HG02981 (cell line): Measurements from ENCODE around the gene TSPAN9.

Experiments used
- ATAC-seq: cut with Tn5 transposase; IDR thresholded peaks from one replicate; pipeline ENCODE4 v1.9.1; 2021; ENCODE audit warnings: mild to moderate bottlenecking, moderate library complexity; ENCODE audit not compliant: unreplicated experiment

The TSPAN9 gene

GRCh38 chr12:3179731-3180130 lies 102.6 kb downstream of the TSPAN9 start:
- ATAC-seq = no peak

DNA sequence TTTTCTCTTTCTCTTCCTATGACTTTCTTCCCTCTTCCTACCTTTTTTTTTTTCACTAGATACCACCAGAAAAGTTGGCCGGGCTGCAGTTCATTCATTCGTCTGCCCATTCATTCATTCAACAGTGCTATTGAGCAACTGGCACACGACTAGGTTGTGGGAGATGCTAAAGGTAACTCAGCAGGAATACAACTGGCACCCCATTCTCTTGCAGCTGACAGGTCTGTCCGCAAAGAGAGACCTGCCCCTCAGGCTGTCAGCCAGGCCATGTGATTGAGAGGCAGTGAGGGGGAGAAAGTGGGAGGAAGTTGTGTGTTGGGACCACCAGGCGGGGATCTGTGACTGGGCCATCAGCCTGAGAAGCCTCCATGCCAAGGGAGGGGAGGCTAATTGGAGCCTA lies 105.2 kb downstream of the TSPAN9 start:
- ATAC-seq = no peak

DNA sequence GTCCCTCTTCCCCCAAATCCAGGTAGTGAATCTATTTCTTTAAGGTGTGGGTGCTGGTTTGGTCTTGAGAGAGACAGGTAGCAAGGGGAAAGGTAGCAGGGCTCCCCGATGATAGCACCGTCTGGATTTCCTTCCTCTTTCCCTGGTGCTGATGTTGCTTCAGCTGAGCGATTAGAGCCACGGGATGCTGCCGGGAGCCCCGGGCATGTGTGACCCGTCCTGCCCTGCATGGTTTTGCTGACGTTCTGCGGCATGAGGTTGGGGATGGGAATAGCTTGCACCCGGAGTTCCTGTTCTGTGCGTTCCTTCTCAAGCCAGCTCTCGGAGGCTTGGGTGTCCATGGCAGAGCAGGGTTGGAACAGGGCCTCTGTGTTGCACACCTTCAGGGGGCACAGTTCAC lies 107.3 kb downstream of the TSPAN9 start:
- no peak for ATAC-seq

DNA sequence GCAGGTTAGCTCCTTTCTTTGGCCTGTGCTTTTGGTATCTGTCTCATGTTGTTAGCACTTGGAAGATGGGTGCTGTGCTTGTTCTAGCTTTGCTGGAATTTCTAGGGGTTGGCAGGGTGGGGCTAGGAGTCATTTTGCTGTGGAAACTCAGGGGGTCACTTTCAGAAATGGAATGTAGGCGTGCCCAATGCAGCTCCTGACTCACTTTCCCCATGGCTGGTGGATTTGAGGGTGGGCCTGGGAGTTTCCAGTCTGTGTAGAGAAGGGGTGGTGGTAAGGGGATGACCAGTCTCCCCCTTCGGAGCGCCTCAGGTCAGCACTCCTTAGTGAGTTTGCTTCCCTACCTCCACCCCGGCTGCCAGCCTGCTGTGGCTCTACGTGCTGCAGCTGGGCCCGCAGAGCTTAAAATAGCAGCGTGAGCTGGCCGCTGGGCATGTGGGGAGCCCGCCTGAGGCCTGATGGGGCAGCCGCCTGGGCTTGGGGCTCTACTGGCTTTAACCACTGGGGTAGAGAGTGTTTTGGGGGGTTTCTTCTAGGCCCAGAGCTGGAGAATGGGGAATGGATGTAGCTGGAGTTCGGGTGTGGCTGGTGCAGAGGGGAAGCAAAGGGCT lies 108.2 kb downstream of the TSPAN9 start:
- no peak for ATAC-seq

- ATAC-seq = no peak
Observed at GRCh38 chr12:3186546-3187215, 109.5 kb downstream of the TSPAN9 start.

DNA sequence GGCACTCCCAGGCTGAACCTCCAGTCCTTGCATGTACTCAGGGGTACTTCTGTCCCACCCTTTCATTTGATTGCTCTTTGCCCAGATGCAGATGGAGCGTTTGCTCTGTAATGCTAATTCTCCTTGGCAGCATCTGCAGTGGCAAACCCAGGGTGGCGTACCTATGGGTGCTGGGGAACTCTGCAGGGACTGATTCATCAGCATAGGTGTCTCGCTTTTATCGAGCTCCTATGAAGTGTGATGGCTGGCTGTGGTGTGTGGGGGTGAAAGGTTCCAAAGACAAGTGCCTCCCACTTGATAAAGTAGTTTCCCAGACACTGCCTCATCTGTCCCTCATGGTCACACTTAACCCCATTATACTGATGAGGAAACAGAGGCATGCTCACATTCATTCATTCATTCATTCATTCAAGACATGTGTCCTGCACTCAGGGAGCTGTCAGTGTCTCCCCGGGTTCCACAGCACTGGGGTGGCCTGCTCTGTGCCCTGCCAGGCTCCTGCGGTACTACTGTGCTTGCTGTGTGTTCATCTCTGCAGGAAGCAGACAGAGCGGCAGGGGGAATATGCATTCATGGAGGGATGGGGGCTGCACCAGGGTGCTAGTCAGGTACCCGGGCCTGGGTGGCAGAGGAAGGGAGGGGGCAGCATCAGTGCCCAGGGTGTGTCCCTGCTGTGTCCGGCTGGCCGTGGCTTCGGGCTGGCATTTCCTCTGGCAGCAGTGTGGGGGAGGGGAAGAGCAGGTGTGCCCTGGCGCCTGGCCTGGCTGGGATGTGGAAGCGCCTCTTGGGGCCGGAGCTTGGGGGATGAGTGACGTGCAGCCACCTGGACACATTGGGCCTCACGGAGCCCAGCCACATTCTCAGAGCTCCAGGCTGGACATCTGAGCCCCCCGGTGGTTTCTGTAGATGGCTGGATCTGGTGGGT lies 110.9 kb downstream of the TSPAN9 start:
- no peak for ATAC-seq

- ATAC-seq = no peak
Observed at GRCh38 chr12:3189282-3189681, 112.1 kb downstream of the TSPAN9 start.

DNA sequence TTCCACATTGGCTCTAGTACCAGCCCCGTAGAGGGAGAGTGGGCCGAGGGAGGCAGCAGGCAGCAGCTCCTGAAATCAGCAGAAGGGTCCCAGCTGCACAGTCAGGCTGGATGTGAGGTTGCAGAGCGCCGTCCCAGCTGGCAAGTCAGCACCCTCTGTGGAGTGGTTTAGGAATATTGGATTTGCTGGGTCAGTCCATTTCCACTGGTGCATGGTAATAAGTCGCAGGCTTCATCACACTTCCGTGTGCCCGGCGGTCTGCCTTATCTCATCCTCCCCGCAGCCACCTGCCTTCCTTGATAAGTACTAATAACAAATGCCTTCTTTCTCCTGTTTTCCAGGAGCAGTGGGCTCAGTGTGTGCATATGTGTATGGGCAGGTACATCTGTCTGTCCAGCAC lies 112.9 kb downstream of the TSPAN9 start:
- ATAC-seq = no peak

DNA sequence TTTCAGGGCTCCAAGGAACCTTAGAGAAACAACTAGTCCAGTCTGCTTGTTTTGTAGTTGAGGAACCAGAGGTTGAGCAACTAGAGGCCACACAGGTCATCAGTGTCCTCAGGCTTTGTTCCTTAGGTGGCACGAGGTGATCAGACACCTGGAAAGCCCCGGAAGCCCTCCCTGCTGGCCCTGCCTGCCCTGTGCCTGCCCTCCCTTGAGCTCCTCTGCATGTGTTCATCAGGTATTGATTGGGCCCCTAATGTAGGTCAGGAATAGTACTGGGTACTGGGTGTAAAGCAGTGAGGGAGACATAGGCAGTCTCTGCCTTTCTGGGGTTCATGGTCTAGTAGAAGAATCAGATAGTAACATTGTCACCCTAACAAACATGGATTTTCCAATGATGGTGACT lies 114.3 kb downstream of the TSPAN9 start:
- ATAC-seq = no peak

GRCh38 chr12:3192221-3192620 lies 115.0 kb downstream of the TSPAN9 start:
- no peak for ATAC-seq

- no peak for ATAC-seq
Observed at GRCh38 chr12:3193131-3193530, 116.0 kb downstream of the TSPAN9 start.

DNA sequence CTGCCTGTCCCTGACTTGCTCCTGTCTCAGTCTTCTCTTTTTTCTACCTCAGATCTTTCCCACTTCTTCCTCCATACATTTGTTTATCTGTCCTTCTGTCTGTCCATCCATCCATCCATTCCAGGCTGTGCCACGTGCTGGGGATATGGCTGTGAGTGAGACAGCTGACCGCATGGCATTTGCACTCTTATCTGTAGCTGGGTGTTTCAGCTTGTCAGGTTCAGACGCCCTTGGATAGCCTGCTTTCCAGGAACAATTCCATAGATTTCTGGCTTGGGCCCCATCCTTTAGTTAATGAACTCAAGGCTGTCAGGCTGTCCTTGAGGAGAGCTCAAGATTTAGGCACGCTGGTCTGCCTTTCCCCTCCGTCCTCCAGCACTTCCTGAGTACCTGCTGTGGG lies 116.6 kb downstream of the TSPAN9 start:
- ATAC-seq = no peak

- no peak for ATAC-seq
Observed at GRCh38 chr12:3195337-3195736, 118.2 kb downstream of the TSPAN9 start.

DNA sequence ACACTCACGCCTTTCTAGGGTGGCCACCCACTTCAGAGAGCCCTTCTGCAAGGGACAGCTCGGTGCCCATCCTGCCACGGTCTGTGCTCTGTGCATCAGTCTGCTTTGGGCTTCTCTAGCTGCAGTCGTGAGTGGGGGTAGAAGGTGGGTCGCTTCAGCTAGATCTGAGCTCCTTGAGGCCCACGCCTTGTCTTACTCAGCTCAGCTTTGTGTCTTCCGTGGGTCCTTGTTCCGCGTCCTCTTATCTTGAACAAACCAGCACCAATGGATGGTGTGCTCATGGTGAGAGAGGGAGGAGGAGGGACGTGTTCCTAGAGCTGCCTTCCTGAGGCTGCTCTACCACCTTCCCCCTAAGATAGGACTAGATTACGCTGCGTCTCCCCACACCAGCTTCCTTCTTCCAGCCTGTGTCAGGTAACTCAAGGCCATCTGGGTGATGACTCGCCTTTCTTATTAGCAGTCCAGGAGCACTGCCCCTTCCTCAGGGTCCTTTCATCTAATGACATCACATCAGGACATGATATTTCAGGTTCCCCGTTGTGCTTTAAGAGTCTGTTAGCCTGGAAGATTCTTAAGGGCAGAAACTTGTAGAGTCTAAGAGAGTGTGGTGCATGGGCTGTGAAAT lies 118.8 kb downstream of the TSPAN9 start:
- no peak for ATAC-seq

- no peak for ATAC-seq
Observed at GRCh38 chr12:3196488-3196887, 119.3 kb downstream of the TSPAN9 start.

DNA sequence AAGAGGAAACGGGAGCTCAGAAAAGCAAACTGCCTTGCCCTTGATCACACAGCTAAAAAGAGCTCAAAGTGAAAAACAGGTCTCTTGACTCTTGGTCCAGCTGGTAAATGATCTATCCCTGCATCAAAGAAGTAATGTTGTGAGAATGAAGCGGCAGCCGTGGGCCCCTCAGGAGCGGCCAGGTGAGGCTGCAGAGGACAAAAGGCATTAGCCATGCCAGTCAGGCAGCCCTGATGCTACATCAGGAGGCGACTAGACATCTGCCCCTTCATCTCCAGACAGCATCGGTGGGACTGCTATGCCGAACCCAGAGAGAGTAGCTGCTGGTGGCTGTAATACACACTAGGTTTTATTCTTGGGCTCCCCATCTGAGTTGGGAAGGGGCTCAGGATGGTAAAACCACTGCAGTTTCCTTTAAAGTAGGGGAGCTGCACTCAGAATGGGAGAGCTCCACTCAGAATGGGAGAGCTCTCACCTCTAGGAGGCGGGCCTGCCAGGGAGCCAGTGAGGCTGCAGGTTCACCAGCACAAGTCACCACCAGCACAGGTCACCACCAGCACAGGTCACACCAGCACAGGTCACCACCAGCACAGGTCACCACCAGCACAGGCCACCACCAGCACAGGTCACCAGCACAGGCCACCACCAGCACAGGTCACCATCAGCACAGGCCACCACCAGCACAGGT lies 120.1 kb downstream of the TSPAN9 start:
- no peak for ATAC-seq

DNA sequence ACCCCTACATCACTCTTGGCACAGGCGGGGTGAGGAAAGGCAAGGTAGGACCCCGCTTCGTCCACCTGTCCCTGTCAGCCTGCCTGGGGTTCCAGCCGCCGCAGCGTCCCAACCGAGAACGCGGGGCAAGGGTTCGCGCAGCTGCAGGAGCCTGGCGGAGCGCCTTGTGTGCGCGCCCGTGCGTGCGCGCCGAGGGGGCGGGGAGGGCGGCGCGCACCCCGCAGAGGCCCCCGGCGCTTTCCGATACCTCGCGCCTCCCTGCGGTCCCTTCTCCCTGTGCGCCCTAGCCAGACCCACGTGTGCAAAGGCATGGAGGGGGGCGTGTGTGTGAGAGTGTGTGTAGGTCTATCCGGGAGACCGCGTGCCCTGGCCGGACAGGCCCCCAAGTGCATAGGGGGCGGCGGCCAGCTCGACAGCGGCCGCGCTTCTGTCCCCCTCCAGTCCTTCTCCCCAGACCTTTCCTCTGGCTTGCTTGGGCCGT lies 122.4 kb downstream of the TSPAN9 start:
- ATAC-seq = no peak

GRCh38 chr12:3200032-3200617 lies 122.9 kb downstream of the TSPAN9 start:
- no peak for ATAC-seq

GRCh38 chr12:3200814-3201233 lies 123.6 kb downstream of the TSPAN9 start:
- no peak for ATAC-seq

GRCh38 chr12:3201339-3202051 lies 124.3 kb downstream of the TSPAN9 start:
- no peak for ATAC-seq
